ENCODE results near the gene ATG10.
"Not testable (repeated sequence)": the region's sequence is repeated elsewhere in the genome, so short reads cannot be mapped to it uniquely, and the experiment has no call there.

ATG10 gene

GRCh38 chr5:82066791-82067190 is 95.0 kb downstream of the ATG10 start:
- DNase-seq: no peak

- DNase-seq: not testable (repeated sequence)
Measured at GRCh38 chr5:82068042-82068441, 96.2 kb downstream of the ATG10 start.

GRCh38 chr5:82068723-82069122 is 96.9 kb downstream of the ATG10 start:
- no peak for DNase-seq

- no peak for DNase-seq
Measured at GRCh38 chr5:82072138-82072537, 100.3 kb downstream of the ATG10 start.

GRCh38 chr5:82073179-82073578 is 101.4 kb downstream of the ATG10 start:
- peak; percentile 29 for DNase-seq

GRCh38 chr5:82074950-82075349 is 103.1 kb downstream of the ATG10 start:
- DNase-seq: peak; percentile 24

GRCh38 chr5:82077496-82077895 is 105.7 kb downstream of the ATG10 start:
- no peak for DNase-seq

- no peak for DNase-seq
Measured at GRCh38 chr5:82091617-82092016, 119.8 kb downstream of the ATG10 start.

- no peak for DNase-seq
Measured at GRCh38 chr5:82095536-82095935, 123.7 kb downstream of the ATG10 start.

GRCh38 chr5:82096249-82096648 is 124.4 kb downstream of the ATG10 start:
- no peak for DNase-seq

- no peak for DNase-seq
Measured at GRCh38 chr5:82100303-82101077, 128.7 kb downstream of the ATG10 start.

- DNase-seq: no peak
Measured at GRCh38 chr5:82104872-82105271, 133.0 kb downstream of the ATG10 start.

- DNase-seq: no peak
Measured at GRCh38 chr5:82105457-82105856, 133.6 kb downstream of the ATG10 start.

- no peak for DNase-seq
Measured at GRCh38 chr5:82106207-82106606, 134.4 kb downstream of the ATG10 start.

- DNase-seq: no peak
Measured at GRCh38 chr5:82106756-82107155, 134.9 kb downstream of the ATG10 start.

- no peak for DNase-seq
Measured at GRCh38 chr5:82107267-82107666, 135.4 kb downstream of the ATG10 start.

- no peak for DNase-seq
Measured at GRCh38 chr5:82109013-82109412, 137.2 kb downstream of the ATG10 start.

- DNase-seq: not testable (repeated sequence)
Measured at GRCh38 chr5:82109915-82110314, 138.1 kb downstream of the ATG10 start.

- DNase-seq: no peak
Measured at GRCh38 chr5:82111191-82111590, 139.4 kb downstream of the ATG10 start.

- DNase-seq: no peak
Measured at GRCh38 chr5:82115858-82116257, 144.0 kb downstream of the ATG10 start.

- DNase-seq: no peak
Measured at GRCh38 chr5:82119889-82120288, 148.1 kb downstream of the ATG10 start.

GRCh38 chr5:82129723-82130285 is 158.0 kb downstream of the ATG10 start:
- peak; percentile 53 for DNase-seq

GRCh38 chr5:82130602-82131001 is 158.8 kb downstream of the ATG10 start:
- DNase-seq: no peak

GRCh38 chr5:82137205-82137604 is 165.4 kb downstream of the ATG10 start:
- no peak for DNase-seq

GRCh38 chr5:82139837-82140236 is 168.0 kb downstream of the ATG10 start:
- DNase-seq: not testable (repeated sequence)
